ENCODE data around the gene DXO.

Gene DXO

DNA sequence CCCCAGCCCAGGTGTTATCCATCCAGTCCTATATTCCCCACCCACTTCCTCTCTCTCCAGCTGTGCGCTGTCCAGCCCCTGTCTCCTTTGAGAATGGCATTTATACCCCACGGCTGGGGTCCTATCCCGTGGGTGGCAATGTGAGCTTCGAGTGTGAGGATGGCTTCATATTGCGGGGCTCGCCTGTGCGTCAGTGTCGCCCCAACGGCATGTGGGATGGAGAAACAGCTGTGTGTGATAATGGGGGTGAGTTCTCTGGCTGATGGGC, 43.3 kb downstream of the DXO start:
- no peak for DNase-seq

- no peak for DNase-seq
These were observed 43.9 kb downstream of the DXO start for GRCh38 chr6:31927863-31928671.

DNA sequence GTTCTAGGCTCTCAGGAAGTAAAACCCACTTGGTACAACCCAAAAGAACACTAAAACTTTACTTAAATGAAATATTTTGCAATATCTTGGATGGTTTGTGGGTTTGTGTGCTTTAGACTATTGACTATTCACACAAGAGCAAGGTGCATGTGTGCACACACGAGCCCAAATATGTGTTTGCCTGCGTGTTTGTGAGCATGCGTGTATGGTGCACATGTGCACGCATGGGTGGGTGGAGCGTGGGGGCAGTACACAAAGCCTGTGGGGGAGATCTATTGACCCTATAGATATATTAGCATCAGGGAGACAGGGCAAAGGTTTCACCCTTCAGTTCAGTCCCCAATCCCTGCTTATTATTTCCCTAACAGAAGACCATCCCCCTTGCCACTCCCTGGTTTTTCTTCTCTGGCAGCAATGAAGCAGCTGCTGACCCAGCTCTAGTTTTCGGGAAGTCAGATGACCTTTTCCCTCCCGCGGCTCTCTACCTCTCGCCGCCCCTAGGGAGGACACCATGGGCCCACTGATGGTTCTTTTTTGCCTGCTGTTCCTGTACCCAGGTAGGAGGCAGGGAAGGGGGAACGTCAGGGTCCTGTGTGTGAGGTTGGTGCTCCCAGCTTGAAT, 44.6 kb downstream of the DXO start, which contains the start of gene C2:
C2 (plus strand) TSS at position 476 of the 621 bp plus-strand sequence; CDS start at position 512, 36 bp downstream.
- no peak for DNase-seq

DNA sequence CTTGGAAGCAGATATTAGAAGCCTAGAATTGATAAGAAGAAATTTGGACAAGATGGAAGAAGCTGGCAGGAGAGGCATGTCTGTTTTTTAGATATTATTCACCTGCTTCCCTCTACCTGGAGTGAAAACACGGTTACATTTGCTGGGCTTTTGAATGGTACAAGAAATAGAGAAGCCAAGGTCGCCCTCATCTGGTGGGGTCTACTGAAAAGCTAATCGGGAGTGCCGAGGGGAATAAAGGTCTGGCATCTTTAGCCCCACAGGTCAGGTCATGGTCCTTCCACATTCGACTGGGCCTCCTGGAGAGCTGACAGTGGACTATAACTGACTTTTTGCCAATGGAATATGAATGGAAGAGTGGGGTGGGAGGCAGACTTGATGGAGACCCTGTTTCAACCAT, 49.0 kb downstream of the DXO start:
- DNase-seq, result no peak

DNA sequence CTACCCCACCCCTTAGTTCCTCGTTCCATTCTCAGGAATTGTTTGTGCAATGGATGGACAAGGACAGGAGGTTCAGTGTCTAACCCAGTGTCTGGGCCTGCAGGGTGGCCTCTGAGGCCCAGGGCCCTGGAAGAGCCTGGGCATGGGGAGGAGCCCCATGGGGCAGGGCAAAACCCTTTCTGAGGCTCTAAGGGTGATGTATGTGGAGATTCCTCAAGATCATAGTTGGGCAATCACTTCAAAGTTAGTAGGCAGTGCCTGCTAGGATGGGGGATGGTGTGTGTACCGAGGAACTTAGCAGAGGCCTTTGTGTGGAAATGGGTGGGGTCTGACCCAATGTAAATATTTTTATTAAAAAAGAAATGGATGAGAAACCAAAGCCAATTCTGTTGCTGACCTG, 51.1 kb downstream of the DXO start:
- DNase-seq, result no peak
